Neural crest cell (in vitro differentiated cells): Measurements from ENCODE around the gene BMP8A. TPM values are rescaled to one million over a fixed set of nuclear protein-coding genes. Genes with fewer than 3 reads are reported as not detected.

ENCODE experiments used
- DNase-seq: peaks from one replicate; pipeline ENCODE4 v3.0.0; 2021; ENCODE audit warnings: low read depth, mixed read lengths, low spot score
- H3K27ac Mint-ChIP-seq: one replicate; pipeline ENCODE4 v1.8.0; 2021; ENCODE audit warnings: mild to moderate bottlenecking, mixed read lengths; ENCODE audit not compliant: unreplicated experiment
- H3K27me3 Mint-ChIP-seq: 2 replicates; pipeline ENCODE4 v1.8.0; 2021; ENCODE audit warnings: low read depth, mild to moderate bottlenecking, mixed read lengths
- H3K36me3 Mint-ChIP-seq: 2 replicates; pipeline ENCODE4 v1.8.0; 2021; ENCODE audit warnings: low read depth, mild to moderate bottlenecking, mixed read lengths
- H3K4me1 Mint-ChIP-seq: 2 replicates; pipeline ENCODE4 v1.8.0; 2021; ENCODE audit warnings: mixed read lengths
- H3K4me3 Mint-ChIP-seq: one replicate; pipeline ENCODE4 v1.8.0; 2021; ENCODE audit warnings: mild to moderate bottlenecking, mixed read lengths
- H3K9me3 Mint-ChIP-seq: 2 replicates; pipeline ENCODE4 v1.8.0; 2021; ENCODE audit warnings: mixed read lengths
- CTCF ChIP-seq: fragments of 200-600 bp; sonication (generic); conservative IDR thresholded peaks from 2 replicates; pipeline ENCODE4 v1.5.0; 2021; ENCODE audit warnings: antibody characterized with exemption, mild to moderate bottlenecking
- total RNA-seq: library from RNA; stranded (reverse); gene quantifications from 2 replicates; pipeline ENCODE4 v1.2.1, GENCODE V29; 2021

Gene BMP8A
- total RNA-seq, 1 donor from 2014 or later: 0.19 TPM

GRCh38 chr1:39554277-39554676 lies 62.8 kb downstream of the BMP8A start:
- no peak for TF ChIP-seq CTCF
- no peaks in the 10 kb centered on the region for H3K27me3 Mint-ChIP-seq
- H3K9me3 Mint-ChIP-seq: no peaks in the 10 kb centered on the region
- DNase-seq: no peak
- H3K27ac Mint-ChIP-seq: no peak overlapping the region
- H3K4me1 Mint-ChIP-seq: peaks cover 11% of the 10 kb centered on the region
- H3K36me3 Mint-ChIP-seq: peaks cover 10% of the 10 kb centered on the region
- H3K4me3 Mint-ChIP-seq: no peak overlapping the region

GRCh38 chr1:39561279-39561678 lies 69.8 kb downstream of the BMP8A start:
- H3K27ac Mint-ChIP-seq: no peak overlapping the region
- no peak for TF ChIP-seq CTCF
- peak overlapping the region; percentile 42 for H3K4me3 Mint-ChIP-seq
- DNase-seq: no peak
- H3K4me1 Mint-ChIP-seq: peaks cover 12% of the 10 kb centered on the region
- peaks cover 48% of the 10 kb centered on the region for H3K36me3 Mint-ChIP-seq
- H3K9me3 Mint-ChIP-seq: no peaks in the 10 kb centered on the region
- no peaks in the 10 kb centered on the region for H3K27me3 Mint-ChIP-seq

GRCh38 chr1:39562886-39563285 lies 71.5 kb downstream of the BMP8A start:
- no peak overlapping the region for H3K27ac Mint-ChIP-seq
- peaks cover 63% of the 10 kb centered on the region for H3K36me3 Mint-ChIP-seq
- H3K4me1 Mint-ChIP-seq: peaks cover 12% of the 10 kb centered on the region
- H3K27me3 Mint-ChIP-seq: no peaks in the 10 kb centered on the region
- no peak for TF ChIP-seq CTCF
- H3K9me3 Mint-ChIP-seq: no peaks in the 10 kb centered on the region
- no peak for DNase-seq
- H3K4me3 Mint-ChIP-seq: no peak overlapping the region

- no peak for DNase-seq
- H3K27ac Mint-ChIP-seq: no peak overlapping the region
- peaks cover 7% of the 10 kb centered on the region for H3K4me1 Mint-ChIP-seq
- no peak overlapping the region for H3K4me3 Mint-ChIP-seq
- peaks cover 62% of the 10 kb centered on the region for H3K36me3 Mint-ChIP-seq
- H3K9me3 Mint-ChIP-seq: no peaks in the 10 kb centered on the region
- H3K27me3 Mint-ChIP-seq: no peaks in the 10 kb centered on the region
- TF ChIP-seq CTCF: no peak
These were observed 72.2 kb downstream of the BMP8A start for GRCh38 chr1:39563669-39564068.

DNA sequence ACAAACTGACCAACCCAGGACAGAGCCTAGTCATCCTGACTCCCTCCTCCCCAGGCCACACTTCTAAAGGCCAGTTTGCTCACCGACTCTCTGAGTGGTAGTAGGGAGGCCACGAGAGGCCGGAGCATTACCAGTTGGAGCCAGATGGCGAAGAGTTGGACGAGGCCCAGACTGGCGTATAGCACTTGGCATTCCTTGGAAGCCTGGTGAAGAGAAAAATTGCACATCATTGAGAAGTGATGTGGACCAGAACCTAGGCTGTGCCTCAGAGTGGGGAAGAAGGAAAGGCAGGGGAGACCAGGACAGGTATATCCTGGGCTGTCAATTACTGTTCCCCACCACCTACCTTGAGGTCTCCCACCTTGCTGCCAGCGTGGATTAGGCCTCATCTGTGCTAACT lies 72.9 kb downstream of the BMP8A start:
- DNase-seq: no peak
- H3K4me1 Mint-ChIP-seq: no peaks in the 10 kb centered on the region
- TF ChIP-seq CTCF: no peak
- H3K36me3 Mint-ChIP-seq: peaks cover 58% of the 10 kb centered on the region
- H3K4me3 Mint-ChIP-seq: no peak overlapping the region
- no peaks in the 10 kb centered on the region for H3K27me3 Mint-ChIP-seq
- peak overlapping the region; percentile 6 for H3K27ac Mint-ChIP-seq
- H3K9me3 Mint-ChIP-seq: no peaks in the 10 kb centered on the region

DNA sequence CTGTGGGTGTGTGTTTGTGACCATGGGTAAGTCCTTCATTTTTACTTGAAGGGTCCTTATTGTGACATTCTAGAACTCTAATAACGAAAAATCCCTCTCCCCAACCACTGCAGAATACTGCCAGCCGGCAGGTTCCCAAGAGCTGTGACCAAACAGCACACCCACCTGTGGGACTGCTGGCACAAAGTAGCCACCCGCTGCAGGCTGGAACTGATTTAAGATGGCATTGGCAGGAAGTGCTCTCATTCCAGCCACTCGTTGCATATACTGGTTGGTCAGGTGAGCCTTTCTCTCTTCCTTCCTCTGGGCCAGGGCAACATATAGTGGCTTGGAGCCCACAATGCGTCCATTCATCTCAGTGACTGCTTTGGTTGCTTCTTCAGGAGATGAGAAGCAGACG lies 73.5 kb downstream of the BMP8A start:
- DNase-seq: no peak
- no peak overlapping the region for H3K4me3 Mint-ChIP-seq

More for the DNA sequence above, 73.5 kb downstream of the BMP8A start:
- TF ChIP-seq CTCF: no peak
- Mint-ChIP-seq H3K9me3 (no peaks in the 10 kb centered on the region), H3K27ac (no peak overlapping the region), H3K4me1 (no peaks in the 10 kb centered on the region), H3K27me3 (no peaks in the 10 kb centered on the region), H3K36me3 (peaks cover 55% of the 10 kb centered on the region)
